HG03103 (cell line): ENCODE data around the gene ZNF23.

ENCODE experiments used
- ATAC-seq: cut with Tn5 transposase; IDR thresholded peaks from one replicate; pipeline ENCODE4 v1.9.1; 2021; ENCODE audit warnings: low read depth; ENCODE audit not compliant: unreplicated experiment

Gene ZNF23

GRCh38 chr16:71428883-71429282 is 33.2 kb downstream of the ZNF23 start:
- no peak for ATAC-seq

DNA sequence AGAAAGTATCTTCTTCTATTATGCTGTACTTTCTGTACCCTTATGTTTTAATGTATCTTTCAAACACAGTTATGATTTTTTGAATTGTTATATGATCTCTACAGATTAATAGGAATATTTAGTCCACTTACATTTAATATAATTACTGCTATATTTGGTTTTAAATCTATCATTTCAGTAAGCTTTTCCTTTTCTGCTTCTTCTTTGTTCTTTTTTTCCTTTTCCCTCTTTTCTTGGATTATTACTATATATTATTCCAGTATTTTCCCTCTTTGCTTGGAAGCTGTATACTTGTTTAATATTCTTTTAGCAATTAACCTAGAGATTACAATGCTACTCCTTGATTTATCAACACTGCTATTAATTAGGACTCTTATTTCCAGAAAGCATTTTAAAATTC is 33.7 kb downstream of the ZNF23 start:
- no peak for ATAC-seq

GRCh38 chr16:71426880-71427615 is 35.0 kb downstream of the ZNF23 start:
- no peak for ATAC-seq

GRCh38 chr16:71426069-71426879 is 35.8 kb downstream of the ZNF23 start:
- peak; percentile 64 for ATAC-seq

GRCh38 chr16:71425746-71426068 is 36.3 kb downstream of the ZNF23 start:
- ATAC-seq, result no peak

DNA sequence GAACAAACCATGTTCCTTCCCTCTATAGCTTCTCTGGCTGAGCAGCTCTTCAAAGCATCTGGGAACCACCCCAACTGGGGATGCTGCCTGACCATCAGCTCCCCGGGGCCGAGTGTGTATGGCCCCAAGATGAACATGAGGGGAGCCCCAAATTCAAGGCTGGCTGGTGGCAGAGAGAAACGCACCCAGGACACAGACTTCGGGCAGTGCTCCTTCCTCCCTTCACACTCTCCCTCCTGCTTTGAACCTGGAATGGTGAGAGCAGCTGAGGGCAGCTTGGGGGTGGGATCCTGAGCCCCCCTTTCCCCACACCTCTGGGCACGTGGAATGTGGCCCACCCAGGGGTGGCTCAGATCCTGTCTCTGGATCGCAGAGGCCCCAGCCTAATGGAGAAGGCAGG is 37.4 kb downstream of the ZNF23 start:
- no peak for ATAC-seq

- no peak for ATAC-seq
Observed at GRCh38 chr16:71423865-71424264, 38.2 kb downstream of the ZNF23 start.

DNA sequence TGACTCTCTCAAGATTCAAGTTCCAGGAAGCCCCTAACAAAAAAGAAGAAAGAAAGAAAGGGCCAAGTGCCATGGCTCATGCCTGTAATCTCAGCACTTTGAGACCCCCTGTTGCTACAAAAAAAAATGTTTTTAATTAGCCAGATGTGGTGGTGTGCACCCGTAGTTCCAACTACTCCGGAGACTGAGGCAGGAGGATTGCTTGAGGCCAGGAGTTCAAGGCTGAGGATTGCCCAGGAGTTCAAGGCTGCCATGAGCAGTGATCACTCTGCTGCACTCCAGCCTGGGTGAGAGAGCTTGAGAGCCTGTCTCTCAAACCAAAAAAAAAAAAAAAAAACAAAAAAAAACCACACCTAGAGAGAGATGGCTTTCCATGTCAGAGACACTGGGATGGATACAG is 39.0 kb downstream of the ZNF23 start:
- no peak for ATAC-seq

DNA sequence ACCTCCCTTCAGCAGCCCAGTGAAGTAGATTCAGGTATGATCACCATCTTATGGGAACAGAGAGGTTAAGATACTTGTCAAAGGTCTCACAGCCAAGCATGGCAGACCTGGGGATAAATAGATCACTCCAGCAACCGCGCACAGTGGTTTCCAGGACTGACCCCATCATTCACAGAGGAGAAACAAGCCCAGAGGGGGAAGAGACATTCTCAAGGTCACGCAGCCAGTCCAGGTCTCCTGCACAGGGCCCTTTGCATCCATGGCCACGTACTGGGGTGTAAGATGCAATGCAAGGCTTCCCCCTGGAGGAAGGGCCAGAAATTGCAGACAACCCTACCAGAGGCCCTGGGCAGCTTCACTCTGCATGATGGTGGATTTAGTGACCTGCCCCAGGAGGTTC is 40.1 kb downstream of the ZNF23 start:
- no peak for ATAC-seq

GRCh38 chr16:71414038-71414437 is 48.0 kb downstream of the ZNF23 start:
- ATAC-seq, result no peak

GRCh38 chr16:71413341-71413740 is 48.7 kb downstream of the ZNF23 start:
- ATAC-seq, result no peak

GRCh38 chr16:71412270-71413160 is 49.5 kb downstream of the ZNF23 start:
- ATAC-seq, result no peak

DNA sequence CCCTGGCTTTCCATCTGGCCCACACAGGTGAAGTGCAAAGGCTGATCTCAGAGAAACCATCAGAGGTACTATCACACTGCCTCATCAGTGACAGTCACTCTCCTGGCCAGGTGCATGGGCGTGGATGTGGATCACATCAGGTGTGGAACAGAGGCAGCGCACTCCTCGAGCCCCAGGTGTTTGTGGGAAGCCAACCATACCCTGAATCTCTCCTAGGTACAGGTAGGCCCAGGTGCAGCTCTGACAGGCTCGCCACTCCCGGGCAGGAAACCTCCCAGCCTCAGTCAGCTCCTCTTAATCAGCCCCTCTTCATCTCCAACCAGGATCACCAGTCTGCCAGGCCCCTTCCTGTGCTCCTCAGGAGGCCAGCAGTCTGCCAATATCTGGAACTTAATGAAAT is 51.9 kb downstream of the ZNF23 start:
- ATAC-seq, result no peak

DNA sequence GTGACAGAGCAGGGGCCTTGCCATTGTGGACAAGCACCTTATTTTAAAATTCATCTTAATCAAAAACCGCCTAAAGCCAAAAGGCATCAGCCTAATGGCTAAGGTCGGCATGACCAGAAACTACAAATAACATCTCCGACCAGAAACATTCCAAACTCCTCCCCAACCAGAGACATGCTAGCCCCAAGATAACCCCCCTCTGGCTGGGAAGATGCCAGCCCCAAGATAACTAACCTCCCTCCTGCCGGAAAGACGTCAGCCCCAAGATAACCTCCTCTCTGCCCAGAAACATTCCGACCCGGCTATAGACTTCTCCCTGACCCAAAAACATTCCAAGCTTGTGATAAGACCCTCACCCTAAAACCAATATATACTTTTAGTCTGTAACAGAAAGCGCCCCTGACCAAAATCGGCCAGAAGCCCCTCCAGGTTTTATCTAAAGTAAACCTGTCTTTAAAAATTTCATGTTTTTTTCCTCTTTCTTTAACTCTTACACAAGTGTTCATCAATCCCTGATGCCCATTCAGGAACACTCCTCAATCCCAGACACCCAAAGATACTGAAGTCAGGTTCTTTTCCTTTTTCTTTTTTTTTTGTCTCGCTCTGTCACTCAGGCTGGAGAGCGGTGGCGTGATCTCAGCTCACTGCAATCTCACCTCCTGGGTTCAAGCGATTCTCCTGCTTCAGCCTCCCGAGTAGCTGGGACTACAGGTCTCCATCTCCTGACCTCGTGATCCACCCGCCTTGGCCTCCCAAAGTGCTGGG is 52.9 kb downstream of the ZNF23 start:
- no peak for ATAC-seq

DNA sequence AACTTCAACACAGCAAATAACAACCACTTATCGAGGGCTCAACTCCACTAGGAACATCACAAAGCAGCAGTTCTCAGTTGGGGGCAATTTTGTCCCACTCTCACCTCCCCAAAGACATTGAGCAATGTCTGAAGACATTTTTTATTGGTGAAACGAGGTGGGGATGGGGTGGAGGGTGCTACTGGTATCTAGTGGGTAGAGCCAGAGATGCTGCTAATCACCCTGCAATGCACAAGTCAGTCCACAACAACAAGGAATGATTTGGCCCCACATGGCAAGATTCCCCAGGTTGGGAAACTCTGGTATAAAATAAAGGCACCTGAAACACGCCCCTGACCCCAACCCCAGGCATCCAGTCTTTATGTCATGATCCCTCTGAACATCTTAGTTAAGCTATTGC is 53.5 kb downstream of the ZNF23 start:
- ATAC-seq, result no peak

GRCh38 chr16:71407731-71408130 is 54.3 kb downstream of the ZNF23 start:
- no peak for ATAC-seq

DNA sequence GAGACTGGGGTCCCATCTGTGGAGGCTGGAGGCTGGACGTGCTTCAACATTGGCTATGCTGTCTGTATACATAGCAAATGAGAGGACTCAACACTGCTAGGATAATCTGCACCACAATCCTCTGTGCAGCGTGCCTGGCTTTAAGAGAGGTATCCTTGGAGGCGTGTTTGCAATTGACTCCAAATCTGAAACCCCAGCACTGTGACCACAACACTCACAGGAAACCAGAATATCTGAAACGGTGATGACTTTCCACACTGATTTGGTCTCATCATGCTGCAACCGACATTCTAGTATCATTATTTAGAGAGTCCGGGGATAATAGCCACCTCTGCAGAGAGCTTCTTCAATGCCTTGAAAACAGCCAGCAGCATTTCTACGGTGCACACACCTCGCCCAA is 55.3 kb downstream of the ZNF23 start:
- ATAC-seq, result no peak

GRCh38 chr16:71406316-71406715 is 55.7 kb downstream of the ZNF23 start:
- ATAC-seq, result no peak

GRCh38 chr16:71404364-71404763 is 57.7 kb downstream of the ZNF23 start:
- no peak for ATAC-seq

DNA sequence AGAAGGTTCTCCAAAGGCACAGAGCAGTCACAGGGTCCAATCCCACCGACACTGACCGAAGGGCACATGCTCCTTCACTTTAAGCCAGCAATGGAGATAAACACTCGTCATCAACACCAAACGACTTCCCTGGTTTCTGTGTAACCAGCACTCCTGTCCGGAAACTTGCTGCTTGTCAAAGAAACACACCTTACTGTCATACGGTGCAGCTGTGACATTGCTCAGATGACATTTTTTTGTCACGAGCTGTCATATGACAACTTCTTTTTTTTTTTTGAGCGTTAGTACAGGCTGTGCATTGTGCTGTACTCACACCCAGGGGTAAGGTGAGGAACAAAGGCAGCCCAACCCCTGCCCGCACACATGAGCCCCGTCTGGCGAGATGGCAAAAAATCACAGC is 59.4 kb downstream of the ZNF23 start:
- no peak for ATAC-seq

DNA sequence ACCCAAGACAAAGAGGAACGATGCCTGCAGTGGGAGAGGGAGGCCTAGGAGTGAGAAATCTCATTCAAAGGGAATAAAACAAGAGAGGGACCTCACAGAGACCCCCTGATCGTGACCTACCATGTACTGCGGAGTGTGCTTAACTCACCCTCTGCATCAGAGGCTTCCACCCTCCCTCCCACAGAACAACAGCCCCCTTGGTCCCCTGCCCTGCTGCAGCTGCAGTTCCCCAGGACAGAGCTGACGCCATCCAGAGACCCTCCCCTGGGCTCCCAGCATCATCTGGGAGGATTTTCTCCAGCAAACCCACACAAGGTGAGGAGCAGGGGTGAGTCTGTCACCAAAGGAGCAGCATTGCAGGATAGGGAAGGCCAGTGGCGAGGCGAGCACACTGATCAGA is 60.0 kb downstream of the ZNF23 start:
- no peak for ATAC-seq
